HCEC 1CT (cell line): ENCODE results near the gene GRM3.

Experiments
- DNase-seq: peaks from one replicate; pipeline ENCODE4 v3.0.0-alpha.2; 2017

The GRM3 gene

DNA sequence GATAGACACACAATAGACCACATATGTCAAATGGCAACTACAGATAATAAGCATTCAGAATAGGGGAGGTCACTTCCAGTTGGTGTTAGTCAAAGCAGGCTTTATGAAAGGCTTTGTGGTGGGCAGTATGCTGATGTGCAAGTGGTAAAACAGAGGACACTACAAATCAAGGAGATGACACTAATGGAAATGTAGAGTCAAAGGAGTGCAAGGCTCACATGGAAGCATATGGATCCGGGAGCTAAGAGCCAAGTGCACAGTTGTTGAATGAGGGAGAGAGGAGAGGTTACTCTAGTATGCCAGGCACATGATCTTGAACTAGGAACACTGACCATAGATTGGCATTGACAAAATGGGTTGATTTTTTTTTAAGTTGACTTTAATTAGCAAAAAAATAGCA lies 62.7 kb downstream of the GRM3 start:
- no peak for DNase-seq

DNA sequence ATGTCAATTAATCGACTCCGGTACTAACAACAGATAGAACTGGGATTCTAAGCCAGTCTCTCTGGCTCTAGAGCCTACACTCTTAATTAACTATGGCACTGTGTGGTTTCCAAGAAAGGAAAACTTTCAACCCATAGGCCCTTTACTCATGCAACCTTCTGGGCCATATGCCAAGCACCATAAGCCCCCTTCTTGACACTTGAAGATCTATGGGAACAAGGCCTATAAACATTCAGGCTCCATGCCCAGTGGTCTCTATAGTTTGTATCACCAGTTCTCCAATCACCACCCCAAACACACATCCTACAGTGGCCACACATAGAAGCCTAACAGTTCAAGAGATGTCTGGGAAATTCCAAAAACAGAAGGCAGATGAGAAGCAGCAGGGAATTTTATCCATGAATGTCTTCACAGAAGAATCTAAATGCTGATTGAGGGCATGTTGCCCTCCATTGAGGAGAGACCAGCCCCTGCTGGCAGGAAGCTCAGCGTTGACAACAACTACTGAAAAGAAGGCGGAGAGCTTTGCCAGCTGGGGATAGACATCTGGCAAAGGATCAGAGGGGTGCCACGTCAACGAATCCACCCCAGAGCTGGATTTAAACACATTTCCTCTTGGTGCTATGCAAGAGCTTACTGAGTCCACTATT lies 64.4 kb downstream of the GRM3 start:
- DNase-seq, result no peak

DNA sequence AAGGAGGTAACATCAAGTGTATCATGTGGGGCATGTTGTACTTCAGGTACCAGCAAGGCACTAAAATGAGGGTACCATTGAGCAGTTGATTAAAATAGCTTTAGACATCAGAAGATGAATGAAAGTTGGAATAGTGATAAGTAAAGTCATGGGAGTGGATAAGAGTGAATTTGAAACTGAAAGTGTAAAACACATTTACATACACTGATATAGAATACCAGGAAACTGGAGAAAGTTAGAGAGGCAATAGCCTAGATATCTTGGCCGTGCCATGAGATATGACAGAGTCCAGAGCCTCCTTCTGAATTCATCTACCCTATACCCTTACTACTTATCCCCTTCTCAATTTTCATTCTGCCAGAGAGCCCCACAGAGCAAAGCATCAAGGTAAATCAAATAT lies 76.6 kb downstream of the GRM3 start:
- DNase-seq, result no peak

DNA sequence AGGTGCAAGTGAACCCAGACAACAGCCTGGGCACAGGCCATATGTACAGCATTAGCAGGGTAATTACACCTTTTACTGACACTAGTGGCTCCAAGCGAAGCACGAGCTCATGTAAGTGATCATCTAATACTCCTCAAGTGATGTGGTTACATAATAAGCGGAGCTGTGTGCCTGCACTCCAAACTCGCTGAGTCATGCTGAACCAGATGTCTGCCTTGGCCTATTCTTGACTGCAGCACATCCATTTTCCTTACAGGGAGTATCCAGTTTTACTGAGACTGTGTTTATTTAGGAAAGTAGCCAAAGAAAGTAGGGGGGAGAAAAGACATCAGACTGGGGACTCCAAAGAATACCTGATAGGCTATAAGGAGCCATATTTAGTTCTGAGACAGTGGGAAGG lies 90.1 kb downstream of the GRM3 start:
- DNase-seq, result no peak

DNA sequence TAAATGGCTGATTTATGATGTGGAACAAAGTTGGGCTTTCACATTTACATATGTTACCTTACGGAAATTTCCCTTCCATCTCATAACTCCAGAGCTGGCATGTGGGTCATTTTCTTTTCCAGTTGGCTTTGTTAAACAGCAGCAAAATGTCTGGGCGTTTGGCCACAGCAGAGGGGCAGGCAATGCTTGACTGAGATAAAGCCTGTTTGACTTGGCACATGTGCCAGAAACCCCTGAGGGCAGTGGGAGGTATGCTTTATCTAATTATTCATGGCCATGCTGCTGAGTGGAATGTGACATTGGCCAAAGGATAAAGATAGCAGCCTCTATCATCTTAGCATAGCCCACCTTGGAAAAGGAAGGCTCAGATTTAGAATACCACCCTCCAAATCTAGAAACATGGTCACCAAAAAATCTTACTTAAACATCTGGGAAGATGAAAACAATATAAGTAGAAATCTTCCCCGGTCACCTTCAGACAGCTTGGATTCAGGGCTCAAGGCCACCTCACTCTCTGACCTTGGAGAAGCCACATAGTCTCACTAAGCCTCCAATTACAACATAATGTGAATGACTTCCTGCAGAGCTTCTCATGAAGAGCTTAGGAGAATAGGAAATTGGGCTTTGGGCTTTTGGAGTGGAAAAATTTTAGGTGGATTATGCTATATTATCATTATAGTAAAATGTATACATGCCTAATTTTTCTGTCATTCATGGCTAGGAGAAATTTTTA lies 101.5 kb downstream of the GRM3 start:
- no peak for DNase-seq

DNA sequence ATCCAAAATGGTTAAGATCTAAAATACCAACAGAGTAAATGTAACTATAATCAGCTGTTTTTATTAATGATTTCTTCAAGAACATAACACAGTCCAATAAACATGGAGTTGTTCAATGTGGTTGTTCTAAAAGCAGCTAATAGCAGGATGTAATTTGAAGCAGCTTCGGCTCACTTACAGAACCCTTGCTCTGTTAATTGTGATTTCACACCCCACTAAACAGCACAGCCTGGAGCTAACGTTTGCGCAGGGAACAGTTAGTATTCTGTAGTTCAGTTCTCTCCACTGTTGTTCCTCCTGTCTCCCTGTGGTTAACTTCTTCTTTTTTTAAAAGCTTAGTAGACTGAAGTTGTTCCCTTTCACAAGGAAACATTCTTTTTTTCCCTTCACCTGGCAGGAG lies 104.0 kb downstream of the GRM3 start:
- DNase-seq, result no peak

DNA sequence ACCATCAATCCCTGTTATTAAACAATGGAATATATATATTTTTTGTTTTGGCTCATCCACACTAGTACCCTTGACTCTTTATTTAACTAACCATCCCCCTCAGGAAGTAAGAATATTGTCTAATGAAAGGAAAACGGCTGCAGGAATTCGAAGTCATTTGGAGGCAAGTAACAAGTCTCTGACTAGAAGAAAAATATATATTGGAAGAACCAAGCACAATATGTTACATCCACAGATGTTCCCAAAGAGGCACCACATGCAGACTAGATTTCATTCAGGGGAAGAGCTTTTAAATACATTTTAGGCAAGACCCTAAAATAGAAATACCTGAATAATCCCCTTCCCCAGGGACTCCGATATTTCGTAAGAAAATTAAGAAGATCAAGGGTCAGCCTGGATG lies 104.5 kb downstream of the GRM3 start:
- no peak for DNase-seq

DNA sequence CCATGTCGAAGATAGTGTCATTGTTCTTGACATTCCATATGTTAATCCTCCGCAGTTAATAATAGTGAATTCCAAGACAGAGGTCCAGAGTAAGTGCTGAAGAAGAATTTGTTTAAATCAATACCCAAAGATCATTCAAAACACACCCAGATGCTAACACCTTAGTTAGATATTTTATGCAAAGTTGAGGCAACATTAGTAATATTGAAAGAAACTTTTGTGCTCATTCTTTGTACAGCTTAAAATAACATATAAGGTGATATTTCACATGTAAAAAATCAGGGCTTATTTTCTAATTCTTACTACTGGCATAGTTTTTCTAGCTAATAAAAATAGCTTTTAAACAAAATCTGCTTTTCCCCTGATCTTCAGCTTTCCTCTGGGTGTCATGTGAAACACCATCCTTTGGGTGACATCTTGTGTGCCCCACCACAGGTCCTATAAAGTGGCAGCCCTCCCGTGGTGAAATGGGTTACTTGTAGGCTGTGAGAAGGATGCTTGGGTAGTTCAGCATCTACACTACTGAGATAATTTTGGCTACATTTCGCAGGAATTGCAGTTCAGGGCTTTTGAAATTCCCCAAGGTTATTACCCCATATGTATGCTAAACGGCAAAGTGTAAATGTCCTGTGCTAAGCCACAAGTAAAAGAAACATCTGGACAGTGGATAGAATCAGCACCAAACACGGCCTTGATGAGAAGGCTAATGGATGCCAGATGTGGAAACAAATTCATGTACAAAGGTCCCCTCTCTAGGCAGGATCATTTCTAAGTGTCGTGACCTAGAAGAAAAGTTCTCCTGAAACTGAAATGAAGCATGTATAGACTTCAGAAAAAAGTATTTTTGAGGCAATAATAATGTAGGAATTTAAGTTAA lies 105.4 kb downstream of the GRM3 start:
- no peak for DNase-seq

DNA sequence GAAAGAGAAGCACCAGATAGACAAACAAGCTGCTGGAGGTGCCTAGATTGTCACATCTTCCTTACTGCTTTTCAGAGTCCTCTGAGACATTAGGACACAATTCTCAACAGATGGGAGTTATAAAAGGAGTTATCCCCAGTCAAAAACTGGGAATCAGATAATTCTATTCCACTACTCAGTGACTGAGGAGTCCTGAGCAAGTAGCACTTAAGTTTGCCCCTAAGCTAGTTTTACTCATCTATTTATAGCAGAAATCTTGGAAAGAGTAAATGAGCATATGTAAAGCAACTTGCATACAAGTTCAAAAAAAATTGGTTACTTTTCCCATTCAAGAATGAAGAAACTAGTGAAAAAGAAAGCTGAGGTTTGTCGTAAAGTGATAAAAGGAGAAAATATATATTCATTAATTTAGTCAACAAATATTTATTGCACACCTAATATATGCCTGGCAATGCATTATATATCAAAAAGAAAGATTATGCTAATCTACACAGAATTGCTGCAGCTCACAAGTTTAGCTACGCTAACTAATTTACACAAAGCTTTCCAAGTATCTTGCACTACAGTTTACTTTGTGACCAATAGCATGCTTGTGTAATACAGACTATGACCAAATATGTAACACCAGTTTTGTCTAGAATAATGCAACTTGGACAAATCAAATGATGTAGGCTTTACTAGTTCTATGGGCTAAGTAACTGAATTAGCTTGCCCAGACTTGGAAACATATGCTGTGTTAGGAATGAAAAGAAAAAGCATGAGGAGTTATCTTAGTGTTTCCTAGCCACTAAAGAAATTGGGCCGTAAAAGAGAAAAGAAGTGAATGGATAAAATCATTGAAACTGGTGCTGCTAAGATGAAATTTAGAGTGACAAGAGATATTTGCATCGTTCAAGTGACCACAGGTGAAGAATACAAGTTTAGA lies 106.3 kb downstream of the GRM3 start:
- no peak for DNase-seq

DNA sequence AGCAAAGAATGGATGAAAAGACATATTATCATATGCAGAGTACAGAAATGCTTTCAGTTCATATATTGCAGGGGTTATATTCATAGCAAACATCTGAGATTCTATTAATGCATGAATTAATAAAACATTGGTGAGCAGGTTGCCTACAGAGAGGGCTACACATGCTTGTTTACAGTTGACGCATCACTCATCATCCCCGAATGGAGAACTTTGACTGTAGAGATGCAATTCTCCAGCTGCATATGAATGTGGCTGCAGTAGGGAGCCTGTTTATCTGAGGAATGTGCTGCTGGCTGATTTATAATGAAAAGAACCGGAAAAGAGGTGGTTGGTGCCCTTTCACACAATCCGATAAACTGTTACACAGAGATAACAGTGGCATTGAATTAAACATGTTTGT lies 116.5 kb downstream of the GRM3 start:
- DNase-seq, result no peak

DNA sequence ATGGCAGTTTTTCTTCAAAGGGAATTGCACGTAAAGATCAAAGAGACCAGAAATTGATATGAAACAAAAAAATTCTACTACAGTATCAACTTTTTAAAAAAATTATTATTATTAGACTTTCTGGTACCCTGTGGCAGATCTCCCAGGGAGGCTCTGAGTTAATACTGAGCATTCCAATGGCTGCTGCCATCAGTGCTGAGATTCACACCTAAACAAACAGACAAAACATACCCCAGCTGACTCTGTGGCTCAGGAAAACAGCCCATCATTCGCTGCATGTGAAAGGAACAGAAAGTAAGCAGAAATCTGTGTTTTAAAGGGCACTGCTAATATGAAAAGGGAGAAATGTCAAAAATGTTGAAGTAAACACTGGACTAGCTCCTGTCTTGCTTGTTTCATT lies 118.4 kb downstream of the GRM3 start:
- DNase-seq, result no peak

DNA sequence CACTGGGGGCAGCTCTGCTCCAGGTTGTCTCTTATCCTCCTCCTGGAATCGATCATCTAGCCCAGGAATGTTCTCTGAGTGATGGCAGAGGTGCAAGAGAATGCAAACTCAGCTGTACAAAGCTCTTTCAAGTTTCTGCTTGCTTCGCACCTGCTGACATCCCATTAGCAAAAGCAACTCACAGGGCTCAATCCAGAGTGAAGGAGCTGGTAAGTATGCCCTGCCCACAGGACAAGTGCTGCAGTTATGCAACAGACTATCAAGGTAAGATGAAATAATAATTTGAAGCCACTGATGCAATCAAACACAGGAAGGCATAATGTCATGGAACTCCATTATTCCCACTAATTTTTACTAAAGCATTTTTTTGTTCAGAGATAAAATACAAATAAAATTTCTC lies 122.2 kb downstream of the GRM3 start:
- DNase-seq, result no peak

DNA sequence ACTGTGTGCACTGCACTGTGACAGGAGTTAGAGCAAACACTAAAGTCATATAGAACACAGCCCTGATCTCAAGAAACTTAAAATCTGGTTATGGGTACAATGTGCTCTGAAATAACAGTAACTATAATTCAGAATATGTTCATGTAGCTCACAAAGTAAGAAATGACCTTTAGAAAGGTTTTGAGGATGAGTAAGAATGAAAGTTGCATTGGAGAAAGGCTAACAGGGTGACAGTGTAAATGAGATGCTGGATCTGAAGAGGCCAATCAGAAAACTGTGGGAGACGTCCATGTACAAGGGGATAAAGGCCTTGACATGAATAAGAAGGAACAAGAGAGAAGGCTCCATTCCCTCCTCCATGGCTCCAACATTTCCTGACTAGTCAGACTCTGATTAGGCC lies 124.7 kb downstream of the GRM3 start:
- DNase-seq, result no peak

DNA sequence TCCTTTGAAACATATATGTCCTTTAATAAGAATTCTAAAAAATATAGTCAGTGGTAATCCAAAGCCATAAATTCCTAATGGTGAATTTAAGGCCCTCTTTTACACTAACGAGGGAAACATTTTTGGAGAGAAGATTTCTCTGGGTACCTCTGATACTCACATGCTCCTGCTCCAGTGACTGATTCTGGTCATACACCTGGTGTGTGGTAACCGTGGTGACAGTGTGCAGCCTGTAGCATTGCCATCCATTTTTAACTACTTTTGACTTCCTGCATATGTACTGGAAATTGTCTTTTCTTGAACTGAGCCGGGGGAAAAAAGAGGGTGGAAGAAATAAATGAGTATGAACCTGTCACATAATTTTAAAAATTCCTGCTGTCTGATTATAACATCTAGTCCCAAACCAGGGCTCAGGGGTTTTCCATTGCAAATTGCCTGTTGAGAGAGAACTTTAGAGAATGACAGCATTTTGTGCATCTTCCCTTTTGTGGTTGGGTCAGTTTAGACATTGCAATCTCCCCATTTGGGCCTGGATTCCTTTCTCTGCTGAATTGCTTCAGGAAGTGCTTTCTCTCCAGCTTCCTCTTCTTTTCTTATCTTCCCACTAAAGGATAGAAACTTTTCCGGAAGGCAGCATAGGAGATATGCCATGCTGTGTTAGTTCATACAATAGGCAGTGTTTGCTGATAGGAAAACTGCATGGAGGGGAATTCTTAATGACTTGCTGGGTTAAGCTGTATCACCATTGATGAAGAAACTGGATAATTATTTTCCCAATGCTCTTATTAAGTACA lies 125.5 kb downstream of the GRM3 start:
- no peak for DNase-seq

DNA sequence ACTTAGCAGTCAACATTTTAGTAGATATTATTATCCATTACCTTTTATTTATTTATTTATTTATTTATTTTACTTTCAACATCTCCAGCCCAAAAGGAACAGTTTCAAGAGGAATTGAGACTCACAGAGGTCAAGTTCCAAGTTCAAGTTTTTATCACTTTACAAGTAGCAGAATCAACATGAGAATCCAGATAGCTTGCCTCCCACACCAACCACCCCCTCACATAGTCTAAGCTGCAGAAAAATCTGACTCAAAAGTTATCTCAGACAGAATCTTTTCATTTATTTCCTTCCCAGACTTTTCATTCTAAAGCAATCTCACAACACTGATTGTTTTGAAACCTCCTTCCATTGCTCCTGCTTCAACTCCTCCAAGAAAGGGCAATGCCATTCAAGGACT lies 129.6 kb downstream of the GRM3 start:
- no peak for DNase-seq

DNA sequence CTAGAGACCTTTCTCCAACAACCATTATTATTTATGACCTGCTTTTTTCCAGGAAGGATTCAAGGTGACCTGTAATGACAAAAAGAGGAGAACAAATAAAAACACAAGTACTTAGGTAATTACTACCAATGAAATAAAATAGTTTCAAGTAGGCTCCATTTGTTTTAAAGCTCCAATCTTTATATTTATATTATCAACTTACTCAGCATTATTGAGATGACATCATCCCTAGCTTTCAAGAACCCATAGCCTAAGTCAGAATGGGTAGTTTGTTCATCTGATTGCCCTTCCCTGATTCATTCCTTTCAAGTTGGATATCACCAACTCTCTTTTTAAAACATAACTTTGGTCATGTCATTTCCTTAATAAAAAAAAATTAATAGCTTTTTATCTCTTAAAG lies 131.5 kb downstream of the GRM3 start:
- no peak for DNase-seq

DNA sequence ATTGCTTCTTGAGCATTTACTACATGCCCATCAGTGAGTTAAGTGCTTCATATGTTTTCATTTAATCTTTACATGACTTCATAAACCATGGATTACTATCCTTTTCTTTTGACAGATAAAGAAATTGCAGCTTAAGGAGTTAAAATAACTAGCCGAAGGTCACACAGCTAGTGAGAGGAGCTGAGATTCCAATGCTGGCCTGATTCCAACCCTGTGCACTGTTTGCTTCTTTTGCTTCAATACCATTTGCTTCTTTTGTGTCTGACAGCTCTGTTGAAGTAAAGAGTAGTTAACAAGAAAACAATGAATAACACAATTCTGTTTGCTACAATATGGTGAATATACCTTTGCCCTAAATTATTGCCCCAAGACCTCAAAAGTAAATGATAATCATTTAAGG lies 132.4 kb downstream of the GRM3 start:
- no peak for DNase-seq

DNA sequence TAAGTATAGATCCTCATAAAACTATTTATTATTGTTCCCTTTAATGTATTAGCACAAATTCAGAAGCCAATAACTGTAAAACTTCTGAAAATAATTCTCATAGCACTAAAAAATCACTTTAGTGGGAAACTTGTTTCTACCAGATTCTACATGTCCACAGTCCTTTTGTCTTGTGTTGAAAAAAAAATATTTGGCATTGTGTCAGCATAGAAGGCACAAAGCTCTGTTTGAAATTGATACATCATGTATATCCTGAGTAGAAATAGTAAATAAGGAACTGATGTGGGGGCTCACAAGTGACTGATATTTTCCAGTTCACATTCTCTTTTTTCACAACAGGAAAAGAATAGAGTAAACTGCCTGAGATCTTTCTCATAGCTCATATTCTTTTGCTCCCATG lies 134.6 kb downstream of the GRM3 start:
- no peak for DNase-seq

DNA sequence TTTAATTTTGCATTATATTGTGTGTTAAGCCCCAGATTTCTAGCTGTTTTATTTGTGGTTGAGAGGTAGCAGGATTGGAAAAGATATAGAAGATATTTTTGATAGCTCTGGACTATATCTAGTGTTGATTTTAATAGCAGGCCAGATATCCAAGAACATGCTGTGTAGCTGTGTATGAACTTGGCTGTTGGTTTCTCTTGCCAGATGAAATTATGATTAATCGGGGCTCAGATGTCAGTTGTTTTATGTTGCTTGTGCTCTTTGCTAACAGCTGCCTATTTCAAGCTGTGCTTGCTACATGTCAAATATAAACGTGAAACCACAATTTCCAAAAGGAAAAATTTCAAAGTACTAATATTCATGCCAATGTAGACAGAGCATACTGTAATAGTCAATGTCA lies 141.1 kb downstream of the GRM3 start:
- DNase-seq, result no peak

DNA sequence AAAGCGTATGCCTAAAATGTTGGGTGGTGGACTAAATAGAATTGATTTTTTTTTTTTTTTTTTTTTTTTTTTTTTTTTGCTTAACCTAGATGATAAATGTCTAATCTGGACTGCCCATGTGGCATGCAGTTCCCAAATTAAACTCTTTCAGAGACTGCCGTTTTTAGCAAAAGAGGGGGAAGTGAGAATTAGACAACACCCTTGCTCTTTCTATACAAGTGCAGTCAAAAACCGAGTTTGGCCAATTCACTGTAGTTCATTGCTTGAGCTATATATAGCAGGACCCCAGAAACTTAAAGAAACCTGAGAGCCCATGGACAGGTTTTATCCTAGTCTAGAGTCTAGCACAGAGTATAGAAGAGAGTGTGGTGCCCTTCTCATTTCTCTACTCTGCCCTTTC lies 141.9 kb downstream of the GRM3 start:
- DNase-seq, result no peak

DNA sequence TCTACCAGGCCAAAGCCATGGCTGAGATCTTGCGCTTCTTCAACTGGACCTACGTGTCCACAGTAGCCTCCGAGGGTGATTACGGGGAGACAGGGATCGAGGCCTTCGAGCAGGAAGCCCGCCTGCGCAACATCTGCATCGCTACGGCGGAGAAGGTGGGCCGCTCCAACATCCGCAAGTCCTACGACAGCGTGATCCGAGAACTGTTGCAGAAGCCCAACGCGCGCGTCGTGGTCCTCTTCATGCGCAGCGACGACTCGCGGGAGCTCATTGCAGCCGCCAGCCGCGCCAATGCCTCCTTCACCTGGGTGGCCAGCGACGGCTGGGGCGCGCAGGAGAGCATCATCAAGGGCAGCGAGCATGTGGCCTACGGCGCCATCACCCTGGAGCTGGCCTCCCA lies 142.7 kb downstream of the GRM3 start:
- no peak for DNase-seq

DNA sequence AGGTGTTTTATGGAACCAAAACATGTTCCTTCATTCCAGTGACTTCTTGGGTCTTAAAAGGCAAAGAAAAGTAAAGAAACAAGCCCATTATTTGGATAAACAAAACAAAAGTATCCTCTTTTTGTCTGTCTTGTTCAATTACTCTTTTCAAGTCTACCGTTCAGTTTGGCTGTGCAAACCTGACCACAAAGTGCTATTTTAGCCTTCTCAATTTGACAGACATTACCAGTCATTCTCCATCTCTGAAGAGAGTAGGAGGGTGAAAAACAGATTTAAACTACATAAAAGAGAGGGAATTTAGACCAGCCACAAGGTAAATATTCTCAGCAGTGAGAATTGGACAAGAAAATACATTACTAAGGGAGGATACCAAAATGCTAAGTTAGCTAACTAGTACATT lies 145.2 kb downstream of the GRM3 start:
- no peak for DNase-seq
